ENCODE results near the gene FXYD2.

DNA sequence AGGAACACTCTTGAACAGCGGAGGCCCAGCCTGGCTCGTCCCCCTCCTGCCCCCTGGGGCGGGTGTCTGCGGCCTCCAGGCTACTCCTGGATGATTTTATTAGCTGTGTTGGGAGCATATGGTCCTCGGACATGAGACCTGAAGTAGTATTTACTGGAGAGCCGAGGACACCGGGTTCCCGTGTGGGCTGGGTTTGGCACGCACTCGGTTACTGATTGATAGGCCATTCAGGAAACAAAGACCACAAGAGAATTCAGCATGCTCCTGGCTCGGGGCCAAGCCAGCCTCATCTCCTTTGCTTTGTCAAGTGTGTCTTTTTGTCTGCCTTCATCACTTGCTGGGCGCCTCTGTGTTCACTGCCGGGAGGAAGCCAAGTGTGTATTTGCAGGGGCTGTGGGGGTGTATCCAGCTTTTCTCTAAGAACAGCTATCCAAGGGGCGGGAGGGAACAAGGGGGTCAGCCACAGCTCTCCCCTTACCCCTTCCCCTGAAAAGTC, 9.7 kb downstream of the FXYD2 start:
- TF ChIP-seq POLR2A (IDR thresholded peaks at IDR 0.05) (no peak), CTCF (IDR thresholded peaks at IDR 0.05) (no peak)
